ELR (cell line): ENCODE measurements around the gene ID1.

ENCODE experiments used
- DNase-seq: peaks from one replicate; pipeline ENCODE4 v3.0.0-alpha.2; 2015; ENCODE audit warnings: low read depth

Gene ID1, protein sequence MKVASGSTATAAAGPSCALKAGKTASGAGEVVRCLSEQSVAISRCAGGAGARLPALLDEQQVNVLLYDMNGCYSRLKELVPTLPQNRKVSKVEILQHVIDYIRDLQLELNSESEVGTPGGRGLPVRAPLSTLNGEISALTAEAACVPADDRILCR

DNA sequence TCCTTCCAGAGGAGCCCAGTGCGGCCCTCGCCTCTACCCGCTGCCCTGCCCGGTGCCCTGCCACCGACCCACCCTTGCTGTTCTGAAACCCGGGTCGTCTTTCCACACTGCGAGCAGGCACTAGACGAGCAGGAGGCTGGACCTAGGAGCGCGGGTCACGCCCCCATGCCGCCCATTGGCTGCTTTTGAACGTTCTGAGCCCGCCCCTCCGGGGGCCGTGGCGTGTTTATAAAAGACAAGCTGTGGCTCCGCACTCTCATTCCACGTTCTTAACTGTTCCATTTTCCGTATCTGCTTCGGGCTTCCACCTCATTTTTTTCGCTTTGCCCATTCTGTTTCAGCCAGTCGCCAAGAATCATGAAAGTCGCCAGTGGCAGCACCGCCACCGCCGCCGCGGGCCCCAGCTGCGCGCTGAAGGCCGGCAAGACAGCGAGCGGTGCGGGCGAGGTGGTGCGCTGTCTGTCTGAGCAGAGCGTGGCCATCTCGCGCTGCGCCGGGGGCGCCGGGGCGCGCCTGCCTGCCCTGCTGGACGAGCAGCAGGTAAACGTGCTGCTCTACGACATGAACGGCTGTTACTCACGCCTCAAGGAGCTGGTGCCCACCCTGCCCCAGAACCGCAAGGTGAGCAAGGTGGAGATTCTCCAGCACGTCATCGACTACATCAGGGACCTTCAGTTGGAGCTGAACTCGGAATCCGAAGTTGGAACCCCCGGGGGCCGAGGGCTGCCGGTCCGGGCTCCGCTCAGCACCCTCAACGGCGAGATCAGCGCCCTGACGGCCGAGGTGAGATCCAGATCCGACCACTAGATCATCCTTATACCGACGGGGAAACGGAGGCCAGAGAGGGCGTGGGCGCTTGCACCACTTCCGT lies at the start of gene ID1:
ID1 (plus strand) TSS at position 259 of the 871 bp plus-strand sequence; CDS start at position 358, 99 bp downstream.
- DNase-seq, result peak; percentile 100

DNA sequence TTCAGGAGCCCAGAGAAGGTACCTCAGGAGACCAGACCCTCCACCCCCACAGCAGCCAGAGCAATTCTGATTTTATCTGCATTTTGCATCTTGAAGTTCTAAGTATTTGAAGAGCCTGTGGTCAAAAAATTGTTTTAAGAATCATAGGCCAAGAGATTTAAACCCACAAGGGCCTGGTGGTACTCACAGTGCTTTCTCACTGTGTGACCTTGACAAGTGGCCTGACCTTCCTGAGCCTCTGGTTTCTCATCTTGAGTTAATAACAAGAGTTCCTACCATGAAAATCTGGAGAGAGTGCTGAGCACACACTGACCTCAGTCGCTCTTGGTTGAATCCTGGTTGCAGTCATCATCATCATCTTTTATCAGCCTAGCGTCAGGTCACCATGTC lies 45.4 kb upstream of the ID1 start:
- DNase-seq, result peak; percentile 34

DNA sequence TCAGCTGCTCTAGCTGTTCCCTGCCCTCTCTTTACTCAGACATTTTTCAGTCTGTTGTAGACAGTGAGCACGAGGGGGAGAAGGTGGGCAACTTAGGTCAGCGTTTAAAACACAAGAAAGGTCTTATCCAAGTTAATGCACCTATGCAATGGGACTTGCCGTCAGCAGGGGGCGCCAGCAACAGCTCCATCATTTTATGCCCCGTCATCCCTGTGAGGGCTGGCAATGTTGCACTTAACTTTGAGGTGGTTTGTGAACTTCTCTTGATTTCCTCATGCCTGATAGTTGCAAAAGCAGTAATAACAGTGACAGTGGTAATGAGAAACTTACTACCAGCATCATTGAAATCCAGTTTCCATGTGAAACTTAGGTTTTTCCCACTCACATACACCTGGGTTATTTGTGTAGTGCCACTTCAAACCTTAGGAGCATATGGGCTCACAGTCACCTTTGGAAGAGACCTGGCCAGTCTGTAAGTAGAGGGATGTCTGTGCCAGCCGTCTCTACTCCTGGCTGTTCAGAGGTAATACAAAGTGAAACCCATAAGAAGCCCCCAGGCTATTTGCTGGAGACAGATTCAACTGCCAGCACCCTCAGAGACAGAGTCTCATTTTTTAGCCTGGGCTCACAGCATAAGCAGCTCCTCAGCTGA lies 44.9 kb upstream of the ID1 start:
- DNase-seq, result peak; percentile 88

DNA sequence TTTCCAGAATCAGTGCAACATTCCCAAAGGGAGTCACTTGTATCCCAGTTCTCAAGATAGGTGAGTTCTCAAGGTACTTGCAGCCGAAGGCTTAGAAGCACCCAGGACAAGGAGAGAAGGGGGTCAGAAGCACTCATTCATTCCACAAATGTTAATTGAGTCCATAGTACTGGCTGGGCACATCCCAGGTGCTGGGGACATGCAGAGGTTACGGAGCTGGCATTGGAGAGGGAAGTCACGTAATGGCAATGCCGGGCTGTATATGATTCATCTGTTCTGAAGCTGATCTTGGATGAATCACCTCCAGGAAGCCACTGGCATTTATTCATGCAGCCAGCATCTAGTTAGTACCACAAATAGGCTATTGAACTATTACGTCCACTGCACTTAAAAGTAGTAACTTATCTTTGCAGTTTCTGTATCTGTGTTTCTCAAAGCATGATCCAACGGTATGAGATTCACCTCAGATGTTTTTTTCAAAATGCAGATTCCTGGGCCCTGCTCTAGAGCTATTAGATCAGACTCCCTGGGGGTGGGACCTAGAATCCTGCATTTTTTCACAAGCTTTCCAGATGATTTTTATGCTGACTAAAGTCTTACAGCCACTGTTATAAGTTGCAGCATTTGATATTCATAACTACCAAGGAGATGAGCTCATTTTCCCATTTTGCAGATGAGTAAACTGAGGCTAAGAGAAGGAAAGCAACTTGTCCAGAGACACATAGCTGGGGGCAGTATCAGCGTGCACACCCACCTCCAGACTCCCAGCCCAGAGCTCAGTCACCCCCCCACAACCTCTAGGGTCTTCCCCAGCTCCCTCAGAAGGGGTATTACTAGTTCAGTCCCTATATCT lies 44.1 kb upstream of the ID1 start:
- DNase-seq, result peak; percentile 99

DNA sequence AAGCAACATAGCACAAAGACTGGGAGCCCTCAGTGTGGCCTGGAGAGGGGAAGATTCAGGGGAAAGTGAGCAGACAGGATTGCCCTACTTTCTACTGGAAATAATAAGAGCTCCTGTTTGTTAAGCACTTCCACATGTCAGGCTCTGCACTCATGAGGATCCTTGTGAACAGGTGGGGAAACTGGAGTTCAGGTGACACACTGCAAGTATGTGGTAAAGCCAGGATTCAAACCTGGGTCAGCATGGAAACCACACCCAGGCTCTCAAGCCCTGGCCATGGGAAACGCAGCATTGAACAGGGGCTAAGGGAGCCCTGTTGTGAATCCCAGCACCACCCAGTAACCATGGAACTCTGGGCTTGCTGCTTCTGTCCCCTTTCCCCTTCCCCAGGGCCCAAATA lies 42.8 kb upstream of the ID1 start:
- no peak for DNase-seq

DNA sequence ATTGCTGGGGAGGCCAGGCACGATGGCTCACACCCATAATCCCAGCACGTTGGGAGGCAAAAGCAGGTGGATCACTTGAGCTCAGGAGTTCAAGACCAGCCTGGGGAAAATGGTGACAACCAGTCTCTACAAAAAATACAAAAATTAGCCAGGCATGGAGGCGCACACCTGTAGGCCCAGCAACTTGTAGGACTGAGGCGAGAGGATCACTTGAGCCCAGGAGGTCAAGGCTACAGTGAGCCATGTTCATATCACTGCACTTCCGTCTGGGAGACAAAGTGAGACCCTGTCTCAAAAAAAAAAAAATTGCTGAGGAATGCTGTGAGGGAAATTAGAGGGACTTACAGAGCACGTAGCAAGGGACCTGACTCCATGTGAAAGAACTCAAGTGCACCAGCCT lies 40.8 kb upstream of the ID1 start:
- DNase-seq, result no peak

DNA sequence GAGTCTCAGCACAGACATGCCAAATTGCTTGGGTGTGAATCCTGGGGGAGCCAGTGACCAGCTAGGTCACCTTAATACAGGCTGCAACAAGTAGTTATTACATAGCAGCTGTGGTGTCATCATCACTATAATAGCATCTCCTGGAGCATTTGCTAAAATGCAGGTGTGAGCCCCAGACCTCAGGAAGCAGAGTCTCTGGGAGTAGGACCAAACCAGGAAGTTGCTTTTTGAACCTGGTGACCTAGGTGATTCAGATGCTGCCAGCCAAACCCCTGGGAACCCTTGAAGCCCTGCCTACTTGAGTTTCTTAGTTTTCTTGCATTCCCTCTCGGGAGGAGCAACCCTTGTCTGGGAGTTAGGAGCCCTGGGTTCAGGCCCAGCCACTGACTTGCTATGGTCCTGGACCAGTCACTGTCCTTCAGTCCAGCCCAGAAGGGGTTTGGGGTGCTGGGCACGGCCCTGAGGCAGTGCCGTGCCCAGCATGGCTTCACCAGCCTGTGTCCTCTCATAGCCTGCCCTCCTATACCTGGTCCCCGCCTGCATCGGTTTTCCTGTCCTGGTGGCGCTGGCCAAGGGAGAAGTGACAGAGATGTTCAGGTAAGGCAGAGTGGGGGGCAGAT lies 39.3 kb upstream of the ID1 start:
- DNase-seq, result no peak

DNA sequence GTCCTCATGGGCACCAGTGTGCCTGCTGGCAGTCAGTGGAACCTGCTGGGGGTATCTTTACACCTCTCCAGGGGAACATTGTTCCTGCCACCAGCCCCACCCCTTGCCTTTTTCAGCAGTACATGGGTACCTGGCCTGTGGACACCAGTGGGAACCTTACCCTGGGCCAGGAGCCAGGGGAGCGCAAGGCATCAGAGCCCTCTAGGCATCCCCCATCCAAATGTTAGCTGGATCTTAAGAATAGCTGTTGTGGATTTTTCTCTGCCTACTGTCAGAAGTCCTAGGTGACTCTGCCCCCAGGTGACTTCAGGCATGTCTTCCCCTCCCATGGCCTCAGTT lies 38.8 kb upstream of the ID1 start:
- no peak for DNase-seq

DNA sequence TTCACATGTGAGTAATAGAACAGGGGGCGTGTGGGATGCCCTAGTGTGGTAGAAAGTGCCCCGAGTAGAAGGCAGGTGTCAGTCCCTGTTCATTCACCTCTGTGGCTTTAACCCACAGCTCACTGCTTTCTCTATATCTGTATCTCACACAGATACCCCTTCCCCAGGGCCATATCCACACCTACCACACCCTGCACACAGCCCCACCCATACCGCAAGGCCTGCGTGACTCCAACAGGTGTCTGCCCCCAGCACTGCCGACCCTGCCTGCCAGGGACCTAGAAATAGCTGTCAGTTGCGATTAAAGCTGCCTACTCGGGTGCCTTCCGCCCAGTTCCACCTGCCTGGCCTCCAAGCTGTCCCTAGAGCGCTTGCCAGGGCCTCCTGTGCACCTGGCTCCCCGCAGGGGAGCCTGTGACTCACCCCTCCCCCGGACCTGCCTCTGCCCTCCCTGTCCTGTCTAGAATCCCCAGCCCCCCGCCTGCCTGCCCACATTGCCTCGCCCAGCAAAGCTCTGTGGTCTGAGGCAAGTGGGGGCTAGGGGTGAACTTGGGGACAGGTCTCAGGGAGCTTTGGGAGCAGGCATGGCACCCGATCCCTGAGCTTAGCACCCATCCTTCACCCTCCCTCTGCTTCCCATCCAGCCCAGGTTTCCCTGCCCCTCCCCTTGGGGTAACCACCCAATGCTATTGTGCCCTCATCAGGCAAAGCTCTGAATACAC lies 38.3 kb upstream of the ID1 start:
- DNase-seq, result no peak

DNA sequence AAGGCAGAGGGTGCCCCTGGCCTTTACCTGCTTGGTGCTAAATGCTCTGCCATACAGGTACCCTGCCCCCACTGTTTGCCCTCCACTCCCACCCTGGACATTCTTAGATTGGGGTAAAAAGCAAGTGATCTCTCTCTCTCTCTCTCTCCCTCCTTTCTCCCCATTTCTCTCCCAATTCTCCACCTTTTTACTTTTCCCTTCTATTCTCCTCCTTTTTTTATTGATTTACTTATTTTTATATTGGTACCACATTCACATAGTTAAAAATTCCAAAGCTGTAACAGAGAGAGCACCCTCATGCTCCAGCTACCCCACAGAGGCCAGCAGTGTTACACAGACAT lies 37.7 kb upstream of the ID1 start:
- DNase-seq, result no peak

DNA sequence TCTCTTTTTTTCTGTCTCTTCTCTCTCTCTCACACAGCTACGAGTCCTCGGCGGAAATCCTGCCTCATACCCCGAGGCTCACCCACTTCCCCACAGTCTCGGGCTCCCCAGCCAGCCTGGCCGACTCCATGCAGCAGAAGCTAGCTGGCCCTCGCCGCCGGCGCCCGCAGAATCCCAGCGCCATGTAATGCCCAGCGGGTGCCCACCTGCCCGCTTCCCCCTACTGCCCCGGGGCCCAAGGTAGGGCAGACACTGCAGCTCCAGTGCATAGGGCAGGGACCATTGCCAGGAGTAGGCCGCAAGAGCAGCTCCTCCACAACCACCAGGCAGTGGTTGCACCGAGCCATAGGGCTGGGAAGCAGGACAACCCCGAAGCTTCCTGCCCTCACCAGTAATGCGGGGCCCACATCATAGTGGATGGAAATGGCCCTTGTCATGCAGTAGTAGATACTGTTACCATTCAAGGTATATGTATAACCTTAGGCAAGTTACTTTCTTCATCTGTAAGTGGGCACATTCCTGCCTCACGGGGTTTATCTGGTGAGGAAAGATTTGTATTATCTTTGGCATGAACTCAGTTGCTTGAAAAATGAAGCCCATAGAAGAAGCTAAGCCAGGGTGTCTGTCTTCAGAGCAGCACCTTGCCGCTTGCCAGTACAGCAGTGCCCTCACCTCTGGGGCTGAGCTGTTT lies 36.9 kb upstream of the ID1 start:
- no peak for DNase-seq

DNA sequence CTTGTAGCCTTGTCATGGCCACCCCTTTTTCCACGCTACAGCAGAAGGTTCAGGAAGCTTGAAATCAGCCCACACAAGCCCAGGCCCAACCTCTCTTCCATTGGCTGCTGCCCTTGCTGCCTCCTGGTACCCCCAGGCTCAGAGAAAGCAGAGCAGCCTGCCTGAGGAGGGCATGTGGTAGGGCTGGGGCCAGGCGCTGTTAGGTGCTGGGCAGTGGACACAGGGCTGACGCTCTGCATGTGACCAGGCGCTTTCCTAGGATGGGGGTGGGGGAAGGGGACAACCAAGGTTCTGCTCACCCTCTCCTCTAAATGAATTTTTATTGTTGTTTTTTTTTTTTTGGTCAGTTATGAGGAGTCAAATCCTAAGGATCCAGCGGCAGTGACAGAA lies 36.3 kb upstream of the ID1 start:
- DNase-seq, result no peak

DNA sequence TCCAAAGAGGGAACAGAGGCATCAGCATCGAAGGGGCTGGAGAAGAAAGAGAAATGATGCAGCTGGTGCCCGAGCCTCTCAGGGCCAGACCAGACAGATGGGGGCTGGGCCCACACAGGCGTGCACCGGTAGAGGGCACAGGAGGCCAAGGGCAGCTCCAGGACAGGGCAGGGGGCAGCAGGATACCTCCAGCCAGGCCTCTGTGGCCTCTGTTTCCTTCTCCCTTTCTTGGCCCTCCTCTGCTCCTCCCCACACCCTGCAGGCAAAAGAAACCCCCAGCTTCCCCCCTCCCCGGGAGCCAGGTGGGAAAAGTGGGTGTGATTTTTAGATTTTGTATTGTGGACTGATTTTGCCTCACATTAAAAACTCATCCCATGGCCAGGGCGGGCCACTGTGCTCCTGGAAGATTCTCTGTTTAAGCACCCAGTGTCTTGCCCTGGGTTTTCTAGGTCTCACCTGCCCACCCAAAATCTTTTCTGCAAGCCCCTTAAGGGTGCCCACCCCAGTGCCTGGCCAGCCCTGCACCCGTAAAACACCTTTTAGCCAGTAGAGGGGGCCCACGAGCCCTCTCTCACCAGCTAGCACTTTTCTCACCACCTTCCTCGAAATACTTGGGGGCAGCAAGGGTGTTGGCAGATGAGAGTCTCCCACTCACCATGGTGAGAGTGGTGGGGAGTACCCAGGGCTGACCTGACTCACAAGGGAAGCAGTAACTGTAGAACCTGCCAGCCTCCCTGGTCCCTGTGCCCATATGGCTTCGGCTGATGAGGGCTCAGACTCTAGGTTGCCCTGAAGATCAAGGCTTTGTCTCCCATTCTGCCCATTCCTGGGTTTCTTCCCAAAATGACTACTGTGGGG lies 35.7 kb upstream of the ID1 start:
- DNase-seq, result peak; percentile 79

DNA sequence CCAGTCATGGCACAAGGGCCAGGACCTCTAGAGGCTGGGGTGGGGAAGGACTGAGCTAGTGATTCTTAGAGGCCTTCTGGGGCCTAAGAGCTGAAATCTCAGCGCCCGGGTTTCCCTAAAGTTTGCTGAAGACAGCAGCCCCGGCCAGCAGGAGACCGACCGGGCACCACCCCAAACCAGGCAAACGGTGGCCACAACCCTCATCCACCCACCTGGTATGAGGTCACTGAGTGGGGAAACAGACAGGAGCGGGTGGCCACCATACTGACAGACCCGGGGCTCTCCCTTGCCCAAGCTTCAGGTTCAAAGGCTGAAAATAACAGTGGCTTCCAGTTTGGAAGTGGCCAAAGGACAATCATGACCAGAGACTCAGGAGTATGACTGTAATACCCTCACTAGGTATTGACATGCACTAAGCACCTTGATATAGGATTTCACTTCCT lies 35.0 kb upstream of the ID1 start:
- no peak for DNase-seq

DNA sequence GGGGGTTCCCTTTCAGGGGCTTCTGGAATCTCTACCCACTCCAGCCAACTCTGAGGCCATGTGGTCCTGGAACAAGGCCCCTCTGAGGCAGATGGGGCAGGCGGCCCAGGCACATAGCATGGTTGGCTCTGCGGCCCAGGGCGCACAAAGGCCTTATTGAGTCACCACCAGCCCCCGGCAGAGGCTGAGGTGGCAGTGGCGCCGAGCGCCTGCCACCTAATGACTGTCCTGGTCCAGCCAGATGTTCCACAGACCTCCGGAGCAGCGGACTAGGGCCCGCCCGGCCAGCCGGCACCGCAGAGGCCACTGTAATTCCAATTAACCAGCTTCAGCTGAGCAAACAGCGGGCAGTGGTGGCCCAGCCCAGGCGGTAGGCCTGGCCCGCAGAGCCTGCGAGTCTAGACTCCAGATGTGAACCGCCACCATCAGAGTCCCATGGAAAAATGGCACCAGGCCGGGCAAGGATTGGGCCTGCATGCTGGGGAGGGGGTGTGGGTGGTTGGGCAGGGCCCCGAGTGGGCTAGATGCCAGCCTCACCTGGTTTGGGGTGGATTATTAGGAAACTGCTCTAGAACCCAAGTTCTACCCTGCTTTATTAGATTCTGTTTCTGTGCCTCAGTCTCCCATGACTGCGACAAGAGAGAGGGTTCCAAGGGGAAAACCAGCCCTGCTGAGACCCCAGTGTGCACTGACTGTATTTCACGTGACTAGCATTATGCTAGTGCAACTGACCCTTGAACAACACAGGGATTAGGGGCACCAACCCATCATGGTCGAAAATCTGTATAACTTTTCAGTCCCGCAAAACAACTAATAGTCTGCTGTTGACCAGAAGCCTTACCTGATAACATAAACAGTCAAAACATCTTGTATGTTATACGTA lies 34.1 kb upstream of the ID1 start:
- DNase-seq, result peak; percentile 91

DNA sequence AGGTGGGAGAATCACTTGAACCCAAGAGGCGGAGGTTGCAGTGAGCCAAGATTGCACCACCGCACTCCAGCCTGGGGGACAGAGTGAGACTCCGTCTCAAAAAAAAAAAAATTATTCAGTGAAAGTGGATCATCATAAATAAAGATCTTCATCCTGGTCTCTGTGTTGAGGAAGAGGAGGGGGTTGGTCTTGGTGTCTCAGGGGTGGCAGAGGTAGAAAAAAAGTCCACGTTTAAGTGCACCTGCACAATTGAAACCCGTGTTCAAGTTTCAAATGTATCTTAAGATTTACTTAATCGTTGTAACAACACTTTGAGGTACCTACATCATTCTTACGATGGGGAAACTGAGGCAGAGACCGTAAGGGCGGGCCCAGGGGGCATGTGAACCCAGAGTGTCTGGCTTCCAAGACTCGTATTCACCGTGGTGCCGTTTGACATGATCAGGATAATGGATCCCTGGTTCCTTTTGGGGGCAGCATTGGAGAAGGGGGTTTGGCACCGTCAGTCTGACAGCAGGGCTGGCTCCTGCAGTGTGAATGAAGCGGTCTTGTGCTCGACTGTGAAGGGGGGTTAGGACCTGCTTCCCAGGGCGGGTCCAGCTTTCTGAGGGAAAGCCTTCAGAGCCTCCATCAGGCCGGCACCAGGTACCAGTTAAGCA lies 32.9 kb upstream of the ID1 start:
- DNase-seq, result no peak

DNA sequence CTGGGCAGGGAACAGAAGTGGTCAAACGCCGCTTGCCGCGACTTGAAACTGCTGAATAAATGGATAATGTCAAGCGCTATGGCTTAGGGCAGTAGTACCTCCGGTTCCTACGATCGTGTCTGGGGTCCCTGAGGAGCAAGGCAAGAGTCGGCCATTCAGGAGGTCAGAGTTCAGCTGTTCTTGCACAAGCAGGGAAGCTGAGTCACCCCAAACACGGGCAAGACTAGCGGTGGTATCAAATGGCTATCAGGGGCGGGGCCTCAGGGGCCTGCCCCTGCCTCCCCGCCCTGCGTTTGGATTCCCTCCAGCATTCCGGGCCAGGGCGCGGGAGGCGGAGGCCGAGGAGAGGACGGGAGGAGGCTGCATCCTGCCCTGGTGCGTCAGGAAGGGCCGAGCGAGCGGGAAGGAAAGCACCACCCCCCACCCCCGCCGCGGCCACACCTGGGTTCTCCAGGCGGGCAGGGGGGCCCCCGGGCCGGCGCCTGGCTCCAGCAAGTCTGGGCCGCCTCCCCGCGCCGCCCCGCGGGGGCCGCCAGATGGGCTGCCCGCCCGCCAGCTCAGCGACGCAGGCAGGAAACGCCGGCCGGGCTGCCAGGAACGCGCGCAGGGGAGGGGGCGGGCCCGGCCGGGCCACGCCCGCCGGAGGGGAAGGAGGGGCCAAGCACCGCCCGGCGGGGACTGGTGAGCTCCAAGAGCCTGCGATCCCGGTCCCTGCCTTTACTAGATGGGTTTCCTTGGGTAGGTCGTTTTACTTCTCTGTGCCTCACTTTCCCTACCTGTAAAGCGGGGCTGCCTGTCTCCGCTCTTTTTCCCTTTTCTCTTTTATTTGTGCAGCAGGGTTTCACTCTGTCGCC lies 32.2 kb upstream of the ID1 start:
- peak; percentile 100 for DNase-seq
